GM20431 (cell line): ENCODE data around the gene ABHD10.

ENCODE experiments used
- in situ Hi-C: fragments of 300-500 bp; cut with MseI, MboI; formaldehyde crosslinking; loops from one replicate; pipeline ENCODE4 v1.15.0; 2020; ENCODE audit warnings: low sequenced_read_pairs; ENCODE audit not compliant: unreplicated experiment

The ABHD10 gene

DNA sequence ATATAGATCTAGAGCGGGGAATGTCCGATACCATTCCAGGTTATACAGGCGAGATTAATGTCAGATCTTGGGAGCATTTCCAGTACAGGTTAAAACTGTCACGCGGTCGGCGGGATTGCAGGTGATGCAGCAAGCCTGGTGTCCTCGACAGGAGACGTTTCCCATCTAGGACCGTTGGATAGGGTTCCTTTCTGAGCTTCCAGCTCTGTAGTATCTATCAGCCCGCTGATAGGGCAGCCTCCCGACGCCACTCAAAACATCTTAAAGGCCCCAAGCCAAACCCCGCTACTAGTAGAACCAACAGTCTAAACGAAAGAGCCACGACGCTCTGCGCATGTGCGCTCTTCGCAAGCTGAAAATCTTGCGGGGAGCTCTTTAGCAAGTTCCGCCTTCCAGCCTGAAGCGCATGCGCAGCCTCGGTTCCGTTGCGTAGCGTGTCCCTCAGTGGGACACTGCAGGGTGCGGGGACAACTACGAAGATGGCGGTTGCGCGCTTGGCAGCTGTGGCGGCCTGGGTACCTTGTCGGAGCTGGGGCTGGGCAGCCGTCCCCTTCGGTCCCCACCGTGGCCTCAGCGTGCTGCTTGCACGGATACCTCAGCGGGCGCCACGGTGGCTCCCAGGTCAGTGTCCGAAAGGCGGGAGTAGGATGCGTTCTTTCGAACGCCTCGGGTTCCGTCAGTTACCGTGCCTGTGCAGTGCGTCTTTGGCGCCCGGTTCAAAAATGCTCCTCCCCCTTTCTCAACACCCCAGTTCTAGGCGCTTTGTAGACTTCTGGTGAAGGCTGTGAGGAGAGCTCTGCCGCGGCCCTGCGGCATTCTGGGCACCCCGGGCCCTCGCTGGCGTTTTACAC lies at the start of gene ABHD10:
Gene ABHD10, plus strand, starts transcription at position 444 of the 851 bp plus-strand sequence. Its CDS starts 36 bp downstream, at position 480.
- in situ Hi-C loops = no loop called here

DNA sequence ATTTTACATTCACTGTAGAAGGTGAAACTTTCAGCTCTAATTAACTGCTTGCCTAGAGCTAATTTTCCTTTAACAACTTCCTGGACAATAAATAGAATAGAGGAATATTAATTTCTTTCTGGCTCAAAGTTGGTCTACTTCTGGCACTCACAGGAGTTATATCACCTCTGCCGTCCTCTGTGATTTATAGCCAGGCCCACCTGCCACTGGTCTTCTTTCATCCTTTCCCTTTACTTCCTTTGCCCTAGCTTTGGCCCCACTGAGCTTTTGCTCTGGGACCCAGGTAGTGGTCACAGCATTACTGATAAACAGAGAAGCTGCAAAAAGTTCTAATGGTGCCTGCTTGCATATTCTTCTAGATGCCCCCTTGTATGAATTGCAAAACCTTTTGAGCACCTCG lies 49.3 kb upstream of the ABHD10 start:
- in situ Hi-C loops = no loop called here

DNA sequence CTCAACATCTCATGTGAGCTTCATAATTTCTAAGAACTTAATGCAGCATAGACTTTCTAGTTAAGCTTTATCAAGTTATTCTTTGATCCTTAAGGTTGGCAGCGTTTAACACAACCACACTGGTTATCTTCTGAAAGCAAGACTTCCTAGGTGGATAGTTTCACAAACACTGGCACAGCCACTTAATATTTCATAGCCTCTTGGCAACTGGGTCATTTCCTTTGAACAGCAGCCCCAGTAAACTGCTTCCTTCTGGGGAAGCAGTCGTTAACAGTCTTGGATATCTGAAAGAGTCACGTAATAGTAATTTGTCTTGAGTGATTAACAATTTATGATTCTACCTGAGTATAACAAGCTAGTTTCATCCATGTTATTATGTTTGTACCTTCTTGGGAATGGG lies 45.9 kb upstream of the ABHD10 start:
- in situ Hi-C loops = no loop called here

DNA sequence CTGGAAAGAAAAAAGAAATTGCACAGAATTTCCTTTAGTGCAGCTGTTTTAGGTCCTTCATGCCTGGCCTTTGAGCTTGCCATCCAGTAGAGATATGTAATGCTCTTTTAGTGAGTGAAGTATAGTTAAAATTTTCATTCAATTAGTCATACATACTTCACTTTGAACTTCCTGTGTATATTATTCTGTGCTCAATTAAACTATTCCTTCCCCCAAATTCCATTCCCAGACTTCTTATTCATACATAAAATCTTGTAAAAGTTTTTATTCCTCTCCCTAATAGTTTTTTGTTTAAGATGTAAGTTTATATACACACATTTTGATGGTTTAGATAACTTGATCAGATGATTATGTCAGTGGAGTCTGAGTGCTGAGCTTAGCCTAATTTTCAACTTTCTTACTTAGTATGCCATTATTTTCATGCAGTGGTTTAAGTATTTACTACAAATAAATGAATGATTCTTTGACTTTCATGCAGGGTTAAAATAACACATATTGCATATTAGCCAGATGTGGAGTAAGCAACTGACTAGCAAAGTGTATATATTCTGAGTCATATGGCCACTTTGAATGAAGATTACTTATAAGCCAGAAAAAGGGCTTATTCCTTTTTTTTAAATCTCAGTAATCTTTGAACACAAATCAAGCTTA lies 42.5 kb upstream of the ABHD10 start:
- in situ Hi-C loops = no loop called here

DNA sequence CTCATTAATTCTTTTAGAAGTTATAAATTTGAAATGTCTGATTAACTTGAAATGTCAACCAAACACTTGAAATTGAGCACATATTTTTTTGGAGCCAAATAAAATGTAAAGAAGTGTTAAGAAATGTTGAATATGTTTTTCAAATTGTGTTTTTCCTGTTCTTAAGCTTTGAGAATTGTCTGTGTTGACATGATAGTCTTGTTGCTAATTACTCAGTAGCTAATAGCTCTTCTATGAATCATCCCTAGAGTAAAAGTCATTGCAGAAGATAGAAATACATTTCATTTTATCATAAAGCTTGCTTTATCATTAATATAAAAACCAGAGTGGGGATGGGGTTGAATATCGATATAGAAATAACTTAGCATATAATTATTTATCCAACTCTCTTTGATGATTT lies 41.9 kb upstream of the ABHD10 start:
- in situ Hi-C loops = no loop called here

DNA sequence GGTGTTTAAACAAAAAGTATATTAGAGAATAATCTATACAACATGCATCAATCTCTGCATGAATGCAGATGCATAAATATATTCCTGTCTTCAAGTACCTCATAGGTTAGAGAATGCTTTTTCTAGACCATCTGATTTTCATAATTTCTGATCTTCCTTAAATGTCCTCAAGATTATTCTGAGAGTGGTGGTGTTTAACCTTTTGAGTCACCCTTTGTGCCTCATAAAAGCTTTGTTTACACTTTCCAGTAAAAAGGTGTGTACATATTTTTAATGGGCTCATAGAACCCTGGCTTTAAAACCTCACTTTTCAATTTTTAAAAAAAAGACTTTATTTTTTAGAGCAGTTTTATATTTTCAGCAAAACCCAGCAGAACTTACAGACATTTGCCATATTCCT lies 41.0 kb upstream of the ABHD10 start:
- in situ Hi-C loops = no loop called here

DNA sequence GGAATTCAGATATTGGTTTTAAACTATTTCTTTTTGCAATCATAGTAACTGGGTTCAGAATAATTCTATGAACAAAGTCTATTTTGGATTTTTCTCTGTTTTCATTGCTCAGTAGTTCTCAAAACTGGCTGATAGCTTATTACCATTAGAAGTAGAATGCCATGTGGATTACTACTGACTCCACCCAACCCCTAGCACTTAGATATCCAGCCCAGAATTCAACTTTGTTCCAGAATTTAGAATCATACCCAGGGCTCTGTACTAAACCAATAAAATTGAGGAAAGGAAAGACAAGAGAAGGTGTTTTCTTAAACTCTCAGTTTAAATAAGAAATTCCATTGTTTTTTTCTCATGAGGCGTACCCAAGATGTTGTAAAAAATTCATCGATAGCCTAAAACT lies 39.0 kb upstream of the ABHD10 start:
- in situ Hi-C loops = no loop called here

DNA sequence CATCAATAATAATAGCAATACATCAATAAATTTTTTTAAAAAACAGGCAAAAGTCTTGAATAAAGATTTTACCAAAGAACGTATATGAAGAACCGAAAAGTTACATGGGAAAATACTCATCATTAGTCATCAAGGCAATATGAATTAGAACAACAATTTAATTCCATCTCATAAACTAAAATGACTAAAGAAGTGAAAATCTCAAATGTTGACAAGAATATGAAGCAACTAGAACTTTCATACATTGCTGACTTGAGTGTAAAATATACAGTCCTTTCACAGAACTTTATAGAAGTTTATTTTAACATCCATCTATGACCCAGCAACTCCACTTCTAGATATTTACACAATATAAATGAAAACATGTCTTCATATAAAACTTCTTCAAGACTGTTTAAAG lies 35.3 kb upstream of the ABHD10 start:
- in situ Hi-C loops = no loop called here

DNA sequence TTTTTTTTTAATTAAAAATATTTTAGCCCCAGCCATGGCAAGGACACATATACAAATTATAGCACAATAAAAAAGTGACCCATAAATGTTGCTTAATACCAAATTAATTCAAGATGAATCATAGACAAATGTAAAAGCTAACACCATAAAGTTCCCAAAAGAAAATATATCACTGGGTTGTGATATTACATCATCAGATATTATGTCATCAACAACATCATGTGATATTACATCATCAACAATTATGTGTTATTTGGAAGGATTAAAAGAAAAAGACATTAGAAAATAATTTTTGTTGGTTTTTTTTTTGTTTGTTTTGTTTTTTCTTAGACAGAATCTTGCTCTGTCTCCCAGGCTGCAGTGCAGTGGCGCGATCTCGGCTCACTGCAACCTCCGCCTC lies 34.5 kb upstream of the ABHD10 start:
- in situ Hi-C loops = no loop called here

DNA sequence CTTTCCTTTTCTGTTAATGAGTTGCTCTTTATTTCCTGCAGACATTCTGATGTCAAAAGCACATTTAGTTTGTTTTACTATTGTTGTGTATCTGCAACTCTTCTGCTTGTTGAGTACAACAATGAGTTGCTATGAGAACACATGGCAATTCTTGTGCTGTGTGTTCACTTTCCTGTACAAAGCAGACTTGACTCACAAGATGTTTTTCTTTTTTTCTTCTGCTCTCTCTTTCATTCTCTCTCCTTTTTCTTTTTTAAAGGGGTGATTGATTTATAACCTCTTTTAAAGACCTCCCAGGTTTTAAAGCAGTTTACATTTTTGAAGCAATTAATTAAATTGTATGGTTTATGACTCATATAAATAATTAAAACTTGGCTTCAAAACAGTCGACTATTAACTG lies 31.6 kb upstream of the ABHD10 start:
- in situ Hi-C loops = no loop called here

DNA sequence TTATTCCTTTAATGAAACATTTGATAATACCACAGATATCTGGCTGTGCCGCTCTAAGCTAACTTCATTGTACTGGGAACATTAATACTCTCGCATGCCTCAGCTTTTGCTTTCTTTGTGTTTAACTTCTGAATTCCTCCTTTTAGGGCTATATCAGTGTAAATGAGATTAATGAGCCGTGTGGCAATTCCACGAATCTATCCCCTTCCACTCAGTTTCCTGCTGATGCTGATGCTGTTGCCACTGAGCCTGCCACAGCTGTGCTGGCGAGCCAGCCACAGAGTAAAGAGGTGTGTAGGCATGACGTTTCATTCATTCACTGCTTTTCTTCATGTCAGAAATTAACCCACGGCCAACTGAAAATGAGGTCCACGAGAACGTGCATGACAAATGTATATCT lies 30.0 kb upstream of the ABHD10 start:
- in situ Hi-C loops = no loop called here

DNA sequence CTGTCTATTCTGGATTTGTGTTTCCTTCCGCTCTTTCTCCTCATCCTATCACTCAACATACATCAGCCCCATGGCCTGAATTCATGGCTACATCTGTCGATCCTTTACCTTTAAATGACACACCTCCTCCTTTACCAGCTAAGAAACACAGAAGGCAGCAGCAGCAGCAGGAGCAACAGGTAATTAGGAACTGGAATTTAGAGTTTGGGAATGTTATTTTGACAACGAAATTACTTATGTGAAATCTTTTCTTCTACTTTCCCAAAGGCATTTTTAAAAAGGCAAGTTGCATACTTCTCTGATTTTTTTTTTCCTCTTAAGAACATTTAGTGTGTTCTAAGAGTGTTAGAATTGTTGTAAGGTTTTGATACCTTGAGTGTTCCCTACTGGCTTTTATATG lies 29.1 kb upstream of the ABHD10 start:
- in situ Hi-C loops = no loop called here

DNA sequence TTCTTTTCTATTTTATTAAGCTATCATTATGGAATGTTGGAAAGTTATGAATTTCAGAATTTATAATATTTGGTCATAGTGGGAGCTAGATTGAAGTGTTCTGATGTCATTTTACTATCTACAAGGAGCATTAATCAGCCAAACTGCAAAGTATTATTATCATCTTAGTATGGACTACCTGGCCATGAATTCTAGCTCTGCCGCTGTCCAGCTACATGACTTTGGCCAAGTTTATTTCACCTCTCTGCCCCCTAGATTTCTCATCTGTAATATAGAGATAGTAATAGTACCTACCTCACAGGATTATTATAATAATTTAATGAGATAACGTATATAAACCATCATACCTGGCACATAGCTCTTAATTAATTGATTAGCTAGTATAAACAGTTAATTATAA lies 27.8 kb upstream of the ABHD10 start:
- in situ Hi-C loops = no loop called here

DNA sequence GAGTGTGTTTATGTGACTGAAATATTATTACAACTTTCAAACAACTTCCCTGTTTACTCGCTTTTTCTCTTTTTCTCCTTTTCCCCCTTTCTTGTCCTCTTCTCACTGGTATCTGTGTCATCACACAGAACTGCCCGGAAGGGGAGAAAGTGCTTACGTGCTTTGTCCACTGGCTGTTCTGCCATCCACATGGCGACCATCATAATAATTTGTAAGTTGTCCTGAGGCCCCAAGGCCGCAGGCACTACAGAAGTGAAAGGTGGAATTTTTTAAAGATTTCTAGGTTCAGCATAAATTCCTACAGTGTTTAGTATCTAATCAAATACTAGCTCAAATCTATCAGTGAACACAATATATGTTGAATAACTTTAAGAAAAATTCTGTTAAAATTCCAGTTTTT lies 26.7 kb upstream of the ABHD10 start:
- in situ Hi-C loops = no loop called here

DNA sequence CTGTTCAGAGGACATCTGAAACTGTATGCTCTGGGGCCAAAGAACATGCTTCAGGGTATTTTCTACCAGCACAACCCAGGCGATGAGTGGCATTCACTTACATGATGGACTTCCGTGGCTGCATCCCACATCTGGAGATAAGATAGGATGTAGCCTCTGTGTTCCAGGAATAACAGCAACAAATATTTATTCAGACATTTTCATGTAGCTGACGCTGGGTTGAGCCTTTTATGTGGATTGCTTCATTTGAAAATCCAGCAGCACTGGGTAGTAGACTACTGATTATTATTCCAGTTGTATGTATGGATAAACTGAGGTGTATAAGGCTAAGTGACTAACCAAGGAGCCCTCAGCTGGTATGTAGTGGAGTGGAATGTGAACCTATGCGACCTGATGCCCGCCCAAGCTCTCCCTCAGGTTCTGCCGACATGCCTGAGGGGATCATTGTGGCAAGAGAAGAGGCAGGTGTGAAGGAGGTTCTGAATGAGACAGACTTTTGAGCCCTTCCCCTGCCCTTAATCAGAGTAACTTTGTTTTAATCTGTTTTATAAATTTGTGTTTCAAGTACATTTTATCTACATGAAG lies 25.9 kb upstream of the ABHD10 start:
- in situ Hi-C loops = no loop called here

DNA sequence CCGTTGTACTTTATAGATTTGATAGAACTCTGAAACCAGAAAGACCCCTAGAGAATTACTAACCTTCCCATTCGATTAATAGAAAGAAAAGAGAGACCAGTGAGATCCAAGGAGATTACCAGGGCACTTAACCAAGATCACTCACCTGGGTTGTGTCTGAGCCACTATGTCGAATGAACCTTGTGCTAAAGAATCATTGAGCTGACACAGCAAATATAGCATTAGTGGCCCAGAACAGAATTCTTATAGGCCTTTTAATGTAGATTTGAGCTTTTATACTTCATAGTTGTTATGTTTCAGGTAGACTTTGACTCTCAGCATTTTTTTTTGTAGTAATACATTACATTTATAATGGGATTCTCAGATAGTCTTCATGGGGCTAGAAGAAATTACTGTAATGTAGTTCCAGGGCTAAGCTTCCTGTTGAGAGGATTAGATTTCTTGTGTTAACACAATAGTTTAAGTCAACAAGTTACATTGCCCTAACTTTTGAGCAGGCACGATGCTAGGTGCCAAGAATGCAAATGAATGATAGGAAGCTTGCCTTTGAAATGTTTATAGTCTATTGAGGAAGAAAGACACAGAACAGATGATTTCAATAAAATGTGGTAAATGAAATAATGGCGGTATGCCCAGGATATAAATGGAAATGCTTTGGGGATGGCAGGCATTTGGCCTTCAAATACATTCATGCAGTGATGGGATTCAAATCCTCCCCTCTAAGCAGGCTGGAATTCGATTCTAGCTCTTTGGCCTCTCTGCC lies 24.4 kb upstream of the ABHD10 start:
- in situ Hi-C loops = no loop called here

DNA sequence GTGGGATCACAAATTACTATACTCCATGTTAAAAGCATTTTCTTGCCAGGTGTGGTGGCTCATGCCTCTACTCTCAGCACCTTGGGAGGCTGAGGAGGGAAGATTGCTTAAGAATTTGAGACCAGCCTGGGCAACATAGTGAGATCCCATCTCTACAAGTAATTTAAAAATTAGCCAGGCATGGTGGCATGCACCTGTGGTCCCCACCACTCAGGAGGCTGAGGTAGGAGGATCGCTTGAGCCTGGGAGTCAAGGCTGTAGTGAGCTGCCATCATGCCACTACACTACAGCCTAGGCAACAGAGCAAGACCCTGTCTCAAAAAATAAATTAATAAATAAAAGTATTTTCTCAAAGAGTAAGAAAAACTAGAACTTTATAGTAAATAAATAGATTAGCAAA lies 22.9 kb upstream of the ABHD10 start:
- in situ Hi-C loops = no loop called here

DNA sequence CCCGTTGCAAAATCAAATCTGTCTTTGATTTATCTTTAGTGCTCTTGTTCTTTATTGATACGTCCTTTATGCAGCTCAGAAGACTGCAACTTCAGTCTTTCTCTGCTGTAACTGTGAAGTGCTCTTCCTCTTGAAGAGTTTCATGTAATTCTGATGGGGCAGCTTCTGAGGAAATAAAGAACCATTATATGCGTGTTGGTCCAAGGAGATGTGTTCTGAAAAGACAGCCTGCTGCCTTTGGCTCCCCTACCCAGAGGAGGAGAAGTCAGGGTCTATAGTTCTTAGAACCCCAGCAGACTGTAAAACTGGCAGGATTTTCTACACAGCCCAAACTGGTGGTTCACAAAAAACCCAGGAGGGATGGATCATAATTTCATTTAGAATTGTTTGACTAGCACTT lies 22.4 kb upstream of the ABHD10 start:
- in situ Hi-C loops = no loop called here

DNA sequence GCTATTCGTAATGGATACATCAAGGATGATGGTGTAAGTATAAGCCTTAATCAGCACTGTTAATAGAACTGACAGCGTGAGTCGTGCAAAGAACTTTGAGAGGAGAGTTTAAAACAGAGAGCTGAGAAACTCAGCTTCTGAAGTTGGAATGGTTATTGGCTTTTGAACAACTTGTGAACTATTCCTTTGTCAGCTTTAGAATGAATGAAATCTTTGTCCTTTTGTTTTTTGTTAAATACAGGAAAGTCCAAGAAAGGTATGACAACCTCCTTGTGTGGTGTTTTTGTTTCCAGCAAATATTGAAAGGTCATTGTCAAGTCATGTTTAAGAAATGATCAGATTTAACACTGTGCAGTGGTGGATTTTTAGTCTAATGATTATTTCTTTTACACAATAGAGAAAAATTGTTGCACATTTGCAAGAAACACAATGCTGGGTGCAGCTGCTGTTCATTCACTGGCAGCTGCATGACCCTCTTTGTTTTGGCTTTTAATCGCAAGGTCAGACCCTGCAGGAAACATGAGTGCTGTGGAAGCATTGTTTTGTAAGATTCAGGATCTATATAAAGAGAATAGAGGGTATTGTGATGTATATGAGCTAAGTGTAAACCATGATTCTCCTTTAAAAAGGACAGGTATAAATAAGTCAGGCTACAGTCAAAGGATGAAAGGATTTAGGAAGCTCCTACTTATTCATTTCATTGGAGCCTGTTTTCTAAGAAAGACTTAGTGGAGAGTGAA lies 21.7 kb upstream of the ABHD10 start:
- in situ Hi-C loops = no loop called here
